SK-N-MC (cell line): ENCODE data around the gene ZRSR2.

Experiments used
- DNase-seq: peaks from one replicate; pipeline ENCODE4 v3.0.0-alpha.2; 2011; ENCODE audit warnings: low read depth, low spot score
- H3K27ac ChIP-seq: fragments of 200-600 bp; sonication (generic); 2 replicates; pipeline ENCODE4 v1.5.1; 2016; ENCODE audit warnings: mixed run types
- H3K36me3 ChIP-seq: fragments of 200-600 bp; sonication (generic); 2 replicates; pipeline ENCODE4 v1.6.1; 2017; ENCODE audit warnings: antibody characterized with exemption, low read length, mixed read lengths; ENCODE audit not compliant: insufficient read depth
- H3K4me3 ChIP-seq: fragments of 200-600 bp; sonication (generic); 2 replicates; pipeline ENCODE4 v1.5.1; 2016
- H3K9ac ChIP-seq: fragments of 200-600 bp; sonication (generic); 2 replicates; pipeline ENCODE4 v1.8.0; 2017; ENCODE audit warnings: mixed run types, mixed read lengths; ENCODE audit not compliant: insufficient read length
- H3K9me3 ChIP-seq: fragments of 200-600 bp; sonication (generic); 2 replicates; pipeline ENCODE4 v1.6.1; 2017; ENCODE audit warnings: low read depth, mild to moderate bottlenecking, antibody characterized with exemption, low read length, moderate library complexity, mixed read lengths
- EZH2 ChIP-seq: fragments of 200-600 bp; sonication (generic); IDR thresholded peaks from one replicate; pipeline ENCODE4 v1.6.1; 2017; ENCODE audit warnings: antibody characterized with exemption
- FOXP2 ChIP-seq: optimal IDR thresholded peaks from 2 replicates; pipeline ENCODE3; 2011; ENCODE audit warnings: mild to moderate bottlenecking, moderate library complexity; ENCODE audit not compliant: insufficient read depth; ENCODE audit errors: extremely low read length, control extremely low read depth
- POLR2AphosphoS5 ChIP-seq: IDR thresholded peaks from 2 replicates; pipeline ENCODE4 v1.6.1; 2012; ENCODE audit warnings: mild to moderate bottlenecking, low read depth, low read length, borderline replicate concordance

The ZRSR2 gene

DNA sequence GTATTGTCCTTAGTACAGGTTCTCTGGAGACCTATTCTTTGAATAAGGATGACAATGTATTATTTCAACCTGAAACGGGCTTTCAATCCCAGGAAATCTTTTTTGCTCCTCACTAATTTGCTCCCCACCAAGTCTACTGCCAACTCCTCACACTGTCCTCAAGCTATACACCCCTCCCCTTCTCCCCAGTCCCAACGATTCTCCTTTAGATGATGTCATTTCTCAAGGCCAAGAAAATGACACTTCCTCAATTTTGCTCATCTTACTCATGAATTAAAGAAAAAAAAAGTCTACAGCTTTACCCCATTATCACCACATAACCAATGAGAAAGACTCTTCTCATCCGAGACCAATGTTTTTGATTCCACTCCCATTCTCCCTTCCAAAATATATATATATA lies 43.8 kb downstream of the ZRSR2 start:
- H3K9ac ChIP-seq: no peak overlapping the region
- no peak overlapping the region for H3K4me3 ChIP-seq
- DNase-seq: no peak
- TF ChIP-seq EZH2: no peak
- no peak for TF ChIP-seq FOXP2
- TF ChIP-seq POLR2AphosphoS5: no peak
- no peak overlapping the region for H3K27ac ChIP-seq
- no peaks in the 10 kb centered on the region for H3K9me3 ChIP-seq
- H3K36me3 ChIP-seq: no peaks in the 10 kb centered on the region

DNA sequence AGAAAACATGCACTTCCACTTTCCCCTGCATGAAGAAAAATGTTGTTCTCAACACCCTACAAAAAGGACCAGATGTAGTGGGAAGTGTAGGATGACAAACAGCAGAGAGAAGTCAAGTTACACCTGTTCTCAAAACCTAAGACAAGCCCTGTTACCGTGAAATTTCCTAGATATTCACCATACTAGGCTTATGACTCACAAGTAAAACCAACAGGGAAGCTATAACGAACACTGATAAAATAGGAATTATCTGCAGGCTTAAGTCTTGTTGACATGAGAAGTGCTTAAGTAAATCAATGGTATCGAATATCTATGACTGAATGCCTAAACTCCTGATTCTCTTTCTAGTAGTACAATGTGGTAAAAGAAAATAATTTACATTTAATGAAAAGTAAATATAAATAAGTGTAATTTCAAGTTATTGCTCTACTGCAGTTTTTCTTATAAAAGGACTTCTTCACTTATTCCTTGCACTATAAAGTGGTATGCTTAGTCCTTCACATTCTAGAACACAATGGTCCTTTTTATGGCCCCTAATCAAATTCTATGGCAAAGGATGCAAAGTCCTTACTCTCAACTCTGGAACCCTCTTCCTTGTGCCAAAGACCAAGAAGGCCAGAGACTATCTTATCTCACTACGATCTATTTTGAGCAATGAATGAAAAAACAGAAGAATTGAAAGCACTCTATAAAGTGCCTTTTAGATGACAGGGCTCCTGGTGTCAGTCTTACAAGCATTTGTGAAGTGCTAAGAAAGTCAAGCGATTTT lies 44.7 kb downstream of the ZRSR2 start:
- Histone ChIP-seq H3K4me3 (no peak overlapping the region), H3K9me3 (no peaks in the 10 kb centered on the region), H3K36me3 (no peaks in the 10 kb centered on the region), H3K9ac (no peak overlapping the region), H3K27ac (no peak overlapping the region)
- no peak for DNase-seq
- TF ChIP-seq EZH2 (no peak), FOXP2 (no peak), POLR2AphosphoS5 (no peak)

DNA sequence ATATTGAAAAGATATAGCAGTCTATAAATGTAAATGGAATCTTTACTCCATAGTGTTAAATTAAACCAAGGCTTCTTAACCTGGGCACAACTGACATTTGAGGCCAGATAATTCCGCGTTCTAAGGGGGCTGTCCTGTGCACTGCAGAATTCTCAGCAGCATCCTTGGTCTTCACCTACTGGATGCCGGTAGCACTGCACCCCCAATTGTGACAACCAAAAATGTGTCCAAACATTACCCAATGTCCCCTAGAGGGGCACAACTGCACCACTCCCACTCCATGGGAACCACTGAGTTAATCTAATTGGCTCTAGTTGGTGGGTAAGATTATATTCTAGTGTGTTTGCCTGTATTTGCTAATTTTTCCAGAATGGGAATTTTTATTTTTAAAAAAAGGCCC lies 47.7 kb downstream of the ZRSR2 start:
- no peaks in the 10 kb centered on the region for H3K9me3 ChIP-seq
- no peak overlapping the region for H3K27ac ChIP-seq
- TF ChIP-seq POLR2AphosphoS5: no peak
- TF ChIP-seq FOXP2: no peak
- TF ChIP-seq EZH2: no peak
- no peak overlapping the region for H3K4me3 ChIP-seq
- no peak for DNase-seq
- no peaks in the 10 kb centered on the region; the same call in 1 of the 2 replicates for H3K36me3 ChIP-seq
- no peak overlapping the region for H3K9ac ChIP-seq

DNA sequence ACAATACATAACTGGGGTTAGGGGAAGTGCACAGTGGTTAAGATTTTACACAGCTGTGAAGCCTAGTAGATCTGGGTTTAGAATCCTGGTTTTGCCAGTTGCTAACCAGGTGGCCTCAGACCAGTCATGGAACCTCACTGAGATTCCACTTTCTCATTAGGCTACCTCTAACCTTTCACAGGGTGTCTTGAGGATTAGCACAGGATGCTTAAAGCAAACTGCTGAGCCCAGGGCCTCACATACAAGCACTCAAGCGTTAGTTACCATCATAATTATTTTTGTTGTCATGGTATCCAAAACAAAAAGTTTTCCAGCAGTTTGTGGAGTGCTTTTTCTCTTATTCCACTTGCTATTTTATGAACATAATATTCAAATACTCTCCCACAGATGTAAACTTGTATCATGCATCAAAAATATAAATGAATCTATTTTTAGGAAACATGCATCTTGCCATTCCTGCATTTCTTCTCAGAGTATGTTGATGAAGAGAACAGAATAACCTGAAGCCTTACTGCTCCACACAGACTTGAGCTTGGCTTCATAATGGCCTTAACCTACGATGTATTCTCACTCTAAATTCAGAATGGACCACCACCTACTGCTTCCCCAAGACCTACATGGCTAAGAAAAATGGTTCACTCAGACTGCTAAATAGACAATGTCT lies 51.7 kb downstream of the ZRSR2 start:
- Histone ChIP-seq H3K27ac (no peak overlapping the region), H3K4me3 (no peak overlapping the region), H3K36me3 (no peaks in the 10 kb centered on the region; the same call in 1 of the 2 replicates), H3K9ac (no peak overlapping the region), H3K9me3 (no peaks in the 10 kb centered on the region)
- no peak for DNase-seq
- TF ChIP-seq FOXP2 (no peak), EZH2 (no peak)

DNA sequence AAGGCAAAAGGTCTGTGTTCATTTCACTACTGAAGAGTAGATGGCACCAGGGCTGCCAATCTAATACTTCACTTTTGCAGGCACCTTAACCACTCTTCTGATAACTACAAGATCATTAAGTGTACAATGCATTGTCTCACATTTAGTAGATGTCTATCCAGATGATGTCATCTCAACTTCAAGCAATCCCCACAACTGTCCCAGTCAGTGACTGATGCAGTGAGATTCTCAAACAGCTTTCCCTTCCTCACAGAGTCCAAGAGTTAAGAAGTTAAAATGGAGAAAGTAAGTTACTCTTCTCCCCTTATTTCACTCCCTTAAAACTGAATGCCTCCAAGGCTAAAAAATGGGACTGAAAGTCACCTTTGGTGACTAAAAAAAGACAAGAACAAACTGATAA lies 53.7 kb downstream of the ZRSR2 start:
- H3K27ac ChIP-seq: no peak overlapping the region
- no peak overlapping the region for H3K9ac ChIP-seq
- no peak overlapping the region for H3K4me3 ChIP-seq
- H3K9me3 ChIP-seq: no peaks in the 10 kb centered on the region
- H3K36me3 ChIP-seq: no peaks in the 10 kb centered on the region; the same call in 1 of the 2 replicates
- TF ChIP-seq FOXP2 (no peak), EZH2 (no peak), POLR2AphosphoS5 (no peak)
- no peak for DNase-seq

DNA sequence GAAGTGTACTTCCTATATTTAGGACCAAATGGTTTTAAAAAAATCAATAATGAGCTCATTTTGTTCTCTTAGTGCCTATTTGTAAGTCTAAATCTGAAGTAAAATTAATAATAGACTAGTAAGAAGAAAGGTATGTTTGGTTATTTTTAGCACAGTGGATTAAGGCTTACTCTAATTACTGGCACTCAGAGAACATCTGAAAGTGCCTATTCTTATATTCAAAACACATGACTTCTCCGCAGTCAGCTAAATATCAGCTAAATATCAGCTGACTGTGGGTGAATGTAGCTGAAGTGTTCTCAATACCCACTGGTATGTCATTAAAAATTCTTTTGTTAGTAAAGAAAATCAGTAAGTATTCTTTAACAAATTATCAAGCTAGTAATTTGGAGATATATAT lies 58.3 kb downstream of the ZRSR2 start:
- H3K9ac ChIP-seq: no peak overlapping the region
- 0 out of 2 replicates have a peak overlapping the region, but pooled peaks have one; percentile 27 for H3K4me3 ChIP-seq
- no peaks in the 10 kb centered on the region for H3K36me3 ChIP-seq
- TF ChIP-seq FOXP2 (no peak), EZH2 (no peak), POLR2AphosphoS5 (no peak)
- DNase-seq: no peak
- H3K9me3 ChIP-seq: no peaks in the 10 kb centered on the region
- H3K27ac ChIP-seq: peak overlapping the region; percentile 57; the same call in 1 of the 2 replicates

DNA sequence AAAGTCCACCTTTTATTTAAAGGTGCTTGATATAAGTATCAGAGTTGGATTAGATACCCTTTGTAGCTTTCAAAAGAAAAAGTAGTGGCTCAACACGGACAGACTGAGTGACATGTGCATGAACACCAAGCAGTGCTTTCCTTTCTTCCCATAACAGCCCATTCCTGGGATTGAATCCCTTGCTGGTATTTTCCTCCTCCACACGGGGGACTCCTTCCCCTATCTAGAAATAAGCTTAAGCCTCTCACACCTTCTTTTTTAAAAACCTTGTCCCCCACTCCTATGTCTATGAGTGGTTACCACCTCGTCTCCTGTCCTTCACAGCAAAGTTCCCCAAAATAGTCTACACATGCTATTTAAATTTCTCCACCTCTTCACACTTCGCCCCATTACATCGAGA lies 59.3 kb downstream of the ZRSR2 start:
- H3K9me3 ChIP-seq: no peaks in the 10 kb centered on the region
- no peak for DNase-seq
- H3K36me3 ChIP-seq: no peaks in the 10 kb centered on the region
- H3K4me3 ChIP-seq: no peak overlapping the region
- peak overlapping the region; percentile 30; the same call in 1 of the 2 replicates for H3K27ac ChIP-seq
- no peak for TF ChIP-seq EZH2
- TF ChIP-seq FOXP2: no peak
- TF ChIP-seq POLR2AphosphoS5: no peak
- no peak overlapping the region for H3K9ac ChIP-seq

DNA sequence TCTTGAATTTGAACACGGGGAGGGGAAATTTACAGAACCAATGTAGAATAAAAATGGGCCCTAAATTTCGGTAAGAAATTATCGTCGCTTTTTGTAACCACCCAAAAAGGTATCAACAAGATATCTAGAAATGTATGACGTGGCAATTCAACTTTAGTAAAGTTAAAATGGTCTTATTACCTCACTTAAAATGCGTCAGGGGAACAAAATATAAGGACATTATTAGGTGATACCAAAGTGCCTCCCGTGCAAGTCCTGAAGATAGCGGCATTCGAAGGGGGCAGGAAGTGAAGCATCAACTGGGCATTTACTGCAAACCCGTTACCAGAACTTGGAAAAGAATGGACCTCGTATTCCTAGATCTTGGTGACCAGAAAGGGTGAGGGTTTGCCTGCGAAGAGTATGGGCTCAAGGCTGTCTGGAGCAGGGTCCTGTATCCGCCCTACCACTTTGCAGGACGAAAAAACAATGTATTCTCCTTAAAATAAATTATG lies 63.3 kb downstream of the ZRSR2 start:
- TF ChIP-seq EZH2 (no peak), POLR2AphosphoS5 (no peak), FOXP2 (no peak)
- H3K4me3 ChIP-seq: peak overlapping the region; percentile 88
- no peaks in the 10 kb centered on the region for H3K36me3 ChIP-seq
- H3K27ac ChIP-seq: no peak overlapping the region
- H3K9me3 ChIP-seq: no peaks in the 10 kb centered on the region
- H3K9ac ChIP-seq: peak overlapping the region; percentile 66
- DNase-seq: no peak

DNA sequence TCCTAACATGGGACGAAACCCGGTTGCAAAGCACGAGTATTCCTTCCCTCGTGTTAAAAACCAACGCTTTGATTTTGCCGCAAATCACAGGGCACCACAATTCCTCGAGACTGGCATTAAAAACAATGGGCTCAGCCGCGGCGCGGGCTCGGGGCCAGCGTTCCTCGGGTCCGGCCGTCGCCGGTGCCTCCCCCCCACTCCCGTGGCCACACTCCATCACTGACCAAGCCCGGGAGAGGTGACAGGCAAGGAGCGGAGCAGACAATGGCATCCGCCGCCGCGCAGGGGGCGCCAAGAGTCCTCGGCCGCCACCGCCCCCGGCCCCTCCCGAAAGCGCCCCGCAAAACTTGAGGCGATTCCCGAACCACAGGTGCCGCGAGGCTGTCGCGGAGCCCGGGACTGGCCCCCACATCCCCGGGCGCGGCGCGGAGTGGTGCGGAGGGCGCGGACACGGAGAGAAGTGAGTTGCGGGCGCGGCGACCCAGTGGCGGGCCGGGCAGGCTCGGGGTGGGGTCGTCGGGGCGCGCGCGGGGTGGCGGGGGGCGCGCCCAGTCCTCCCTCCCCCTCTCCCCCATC lies 63.9 kb downstream of the ZRSR2 start:
- no peaks in the 10 kb centered on the region for H3K36me3 ChIP-seq
- no peaks in the 10 kb centered on the region for H3K9me3 ChIP-seq
- DNase-seq: no peak
- H3K4me3 ChIP-seq: peak overlapping the region; percentile 88
- TF ChIP-seq FOXP2 (no peak), POLR2AphosphoS5 (no peak), EZH2 (no peak)
- H3K27ac ChIP-seq: no peak overlapping the region
- peak overlapping the region; percentile 66 for H3K9ac ChIP-seq
